ENCODE data around the gene DDAH2.

The DDAH2 gene

GRCh38 chr6:31729979-31730630 is 1.0 kb upstream of the DDAH2 start:
- DNase-seq: no peak

GRCh38 chr6:31729515-31729978 is 448 bp upstream of the DDAH2 start:
- peak; percentile 33 to 47 for DNase-seq

GRCh38 chr6:31727717-31728671 is 1.1 kb downstream of the DDAH2 start:
- DNase-seq: no peak

- no peak for DNase-seq
Measured at GRCh38 chr6:31727034-31727716, 1.9 kb downstream of the DDAH2 start.

GRCh38 chr6:31725502-31726350 is 3.4 kb downstream of the DDAH2 start:
- no peak for DNase-seq

- no peak for DNase-seq
Measured at GRCh38 chr6:31723980-31724691, 5.0 kb downstream of the DDAH2 start.

- no peak for DNase-seq
Measured at GRCh38 chr6:31723245-31723979, 5.7 kb downstream of the DDAH2 start, which contains the start of gene MPIG6B. Gene MPIG6B, plus strand, starts transcription at chr6:31723373. Its CDS starts 11 bp downstream, at chr6:31723384.

- no peak for DNase-seq
Measured at GRCh38 chr6:31722173-31722572, 6.9 kb downstream of the DDAH2 start.

- DNase-seq: no peak
Measured at GRCh38 chr6:31721351-31722020, 7.6 kb downstream of the DDAH2 start, which contains the start of gene LY6G6C. Gene LY6G6C, minus strand, starts transcription at chr6:31721746. Its CDS starts 67 bp downstream, at chr6:31721679.

GRCh38 chr6:31720196-31720770 is 8.8 kb downstream of the DDAH2 start:
- no peak for DNase-seq

- DNase-seq: no peak
Measured at GRCh38 chr6:31719001-31719400, 10.1 kb downstream of the DDAH2 start.

- no peak for DNase-seq
Measured at GRCh38 chr6:31718265-31718664, 10.8 kb downstream of the DDAH2 start.

GRCh38 chr6:31717499-31718222 is 11.4 kb downstream of the DDAH2 start:
- DNase-seq: no peak

- no peak for DNase-seq
Measured at GRCh38 chr6:31715022-31715958, 13.8 kb downstream of the DDAH2 start, which contains the start of gene LY6G6D. Gene LY6G6D, plus strand, starts transcription at chr6:31715348. Its CDS starts 8 bp downstream, at chr6:31715356.

- no peak for DNase-seq
Measured at GRCh38 chr6:31713991-31714684, 15.0 kb downstream of the DDAH2 start.

- no peak for DNase-seq
Measured at GRCh38 chr6:31713465-31713864, 15.6 kb downstream of the DDAH2 start.

GRCh38 chr6:31712296-31712695 is 16.8 kb downstream of the DDAH2 start:
- DNase-seq: no peak

Measured in SHP77 (cell line).